GM18951 (cell line): ENCODE measurements around the gene FARS2.

Source experiments
- POLR2A ChIP-seq: IDR thresholded peaks from 4 replicates; pipeline ENCODE4 v1.6.1; 2011; ENCODE audit warnings: mild to moderate bottlenecking; ENCODE audit not compliant: insufficient read length, insufficient read depth; ENCODE audit errors: extremely low read depth
- in situ Hi-C: fragments of 300-500 bp; cut with MboI; formaldehyde crosslinking; loops from one replicate; pipeline ENCODE4 v1.12.0; 2022; ENCODE audit warnings: low sequenced_read_pairs, mixed read lengths, inconsistent platforms; ENCODE audit not compliant: unreplicated experiment

FARS2 gene

GRCh38 chr6:5726976-5727718 lies 465.8 kb downstream of the FARS2 start:
- no peak for TF ChIP-seq POLR2A
- in situ Hi-C loops, result no loop called here

DNA sequence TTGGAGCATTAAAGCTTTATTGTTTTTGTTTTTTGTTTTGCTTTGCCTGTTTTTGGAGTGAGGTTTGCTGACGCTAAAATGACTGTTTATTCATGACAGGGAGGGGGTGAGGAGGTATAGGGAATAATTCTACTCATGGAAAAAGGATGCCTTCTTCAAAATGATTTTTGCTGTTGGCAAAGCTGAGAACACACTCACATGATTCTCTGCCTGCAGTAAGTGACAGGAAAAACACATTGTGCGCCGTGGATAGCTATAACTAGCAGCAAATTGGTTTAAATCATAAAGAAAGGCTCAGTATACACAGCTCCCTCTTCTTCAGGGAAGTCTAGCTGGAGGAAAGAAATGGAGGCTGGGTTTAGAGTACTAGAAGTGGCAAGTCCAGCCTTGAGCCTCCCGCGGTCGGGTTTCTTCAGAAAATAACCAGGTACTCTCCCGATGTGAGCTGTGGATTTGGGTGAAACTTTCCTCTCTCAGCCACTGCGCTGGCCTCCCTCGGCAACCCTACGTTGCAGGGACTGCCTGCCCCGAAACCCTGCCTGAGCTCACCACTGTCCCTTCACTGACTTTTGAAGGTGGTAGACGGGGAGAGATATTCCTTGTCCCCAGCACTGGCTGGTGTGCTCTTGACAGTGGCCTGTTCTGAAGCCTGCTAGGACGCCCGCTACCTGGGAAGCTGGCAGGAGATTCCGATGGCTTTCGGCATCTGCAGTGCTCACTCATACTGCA lies 467.2 kb downstream of the FARS2 start:
- in situ Hi-C loops, result no loop called here

DNA sequence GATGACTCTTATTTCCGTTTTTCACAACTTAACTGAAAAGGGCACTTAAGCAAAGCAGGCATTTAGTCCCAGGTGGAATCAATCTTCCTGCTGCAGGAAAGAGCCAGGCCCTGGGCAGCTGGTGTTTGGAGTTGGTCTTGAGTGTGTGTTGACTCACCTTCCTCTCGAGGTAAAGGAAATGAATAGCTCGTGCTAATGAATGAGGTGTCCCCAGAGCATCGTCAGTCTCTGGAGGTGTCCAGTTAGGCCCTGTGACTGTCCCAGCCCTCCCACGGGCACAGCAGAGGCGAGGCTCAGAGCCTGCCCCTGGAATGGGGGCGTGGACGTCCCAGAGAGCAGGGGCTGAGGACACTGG lies 467.7 kb downstream of the FARS2 start:
- no peak for TF ChIP-seq POLR2A
- in situ Hi-C loops, result no loop called here

More for the DNA sequence above, 467.2 kb downstream of the FARS2 start:
- TF ChIP-seq POLR2A, result no peak

DNA sequence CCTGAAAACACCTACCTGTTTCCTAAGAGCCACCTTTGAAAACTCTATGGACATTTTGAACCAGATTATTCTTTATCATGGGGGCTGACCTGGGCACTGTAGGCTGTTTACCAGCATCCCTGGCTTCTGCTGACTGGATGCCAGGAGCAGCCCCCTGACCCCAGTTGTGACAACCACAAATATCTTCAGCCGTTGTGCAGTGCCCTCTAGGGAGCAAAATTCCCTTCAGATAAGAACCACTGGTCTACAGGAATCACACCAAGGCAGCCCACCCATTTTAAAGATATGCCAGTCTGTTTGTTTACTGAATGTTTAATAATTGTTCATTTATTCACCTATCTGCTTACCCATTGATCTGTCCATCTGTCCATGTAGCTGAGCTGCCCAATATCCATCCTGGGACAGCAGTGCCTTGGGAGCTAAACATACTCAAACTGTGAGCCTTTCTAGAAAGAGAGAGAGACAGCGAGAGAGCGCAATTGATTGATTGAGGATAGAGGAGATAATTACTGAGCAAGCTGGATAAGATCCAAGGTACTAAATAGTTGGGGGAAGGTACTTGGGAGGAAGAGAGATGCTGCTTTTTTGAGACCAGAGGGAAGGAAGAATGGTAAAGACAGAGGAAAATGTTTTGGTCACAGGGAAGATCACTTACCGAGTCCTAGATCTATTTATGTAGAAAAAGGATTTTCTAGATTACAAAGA lies 468.7 kb downstream of the FARS2 start:
- in situ Hi-C loops, result no loop called here
- no peak for TF ChIP-seq POLR2A

DNA sequence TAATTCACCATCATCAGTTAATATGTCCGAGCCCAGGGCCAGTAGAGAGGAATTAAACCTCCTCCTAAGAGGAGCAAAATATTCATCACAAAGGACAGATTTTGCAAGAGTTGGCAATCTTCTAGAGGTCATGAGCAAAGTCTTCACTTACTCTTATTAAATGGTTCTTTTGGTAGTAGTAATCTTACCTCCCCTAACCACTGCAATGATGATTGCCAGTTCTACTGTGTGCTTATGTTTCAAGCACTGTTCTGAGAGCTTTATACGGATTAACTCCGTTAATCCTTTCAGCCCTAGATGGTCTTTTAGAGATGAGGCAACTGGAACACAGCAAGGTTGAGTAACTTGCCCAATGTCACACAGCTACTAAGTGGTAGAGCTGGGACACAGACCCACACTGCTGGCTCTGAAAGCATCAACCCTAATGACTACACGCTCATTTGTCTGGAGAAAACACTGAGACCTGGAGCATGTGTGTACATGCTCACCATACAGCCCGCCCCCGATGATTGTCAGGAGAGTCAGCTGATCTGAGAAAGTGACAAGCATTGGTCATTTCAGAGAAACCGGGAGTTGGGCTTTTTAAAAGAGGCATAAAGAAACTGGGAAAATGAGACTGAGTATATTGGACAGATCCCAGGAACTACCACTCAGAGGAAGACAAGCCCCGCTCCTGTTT lies 469.4 kb downstream of the FARS2 start:
- in situ Hi-C loops, result no loop called here
- no peak for TF ChIP-seq POLR2A

- in situ Hi-C loops, result no loop called here
- TF ChIP-seq POLR2A, result no peak
These were observed 470.1 kb downstream of the FARS2 start for GRCh38 chr6:5731435-5731834.

GRCh38 chr6:5732496-5732895 lies 471.2 kb downstream of the FARS2 start:
- TF ChIP-seq POLR2A, result no peak
- in situ Hi-C loops, result no loop called here

- no peak for TF ChIP-seq POLR2A
- in situ Hi-C loops, result no loop called here
These were observed 474.9 kb downstream of the FARS2 start for GRCh38 chr6:5736016-5736738.

DNA sequence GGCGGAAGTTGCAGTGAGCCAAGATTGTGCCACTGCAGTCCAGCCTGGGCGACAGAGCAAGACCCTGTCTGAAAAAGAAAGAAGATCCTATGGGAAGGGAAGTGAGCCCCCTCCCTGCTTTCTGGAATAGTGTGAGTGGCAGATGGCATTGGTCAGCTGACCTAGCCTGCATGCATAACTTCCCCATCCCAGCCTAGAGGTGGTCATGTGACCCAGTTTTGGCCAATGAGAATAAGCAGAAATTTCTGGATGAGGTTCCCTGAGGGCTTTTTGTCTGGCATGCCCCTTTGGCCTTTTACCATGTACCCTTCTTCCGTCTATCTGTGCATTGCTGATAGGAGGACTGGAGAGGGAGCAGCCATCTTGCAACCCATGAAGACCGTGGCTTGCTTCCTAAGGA lies 476.1 kb downstream of the FARS2 start:
- no peak for TF ChIP-seq POLR2A
- in situ Hi-C loops, result no loop called here

- TF ChIP-seq POLR2A, result no peak
- in situ Hi-C loops, result no loop called here
These were observed 476.9 kb downstream of the FARS2 start for GRCh38 chr6:5738211-5738610.

DNA sequence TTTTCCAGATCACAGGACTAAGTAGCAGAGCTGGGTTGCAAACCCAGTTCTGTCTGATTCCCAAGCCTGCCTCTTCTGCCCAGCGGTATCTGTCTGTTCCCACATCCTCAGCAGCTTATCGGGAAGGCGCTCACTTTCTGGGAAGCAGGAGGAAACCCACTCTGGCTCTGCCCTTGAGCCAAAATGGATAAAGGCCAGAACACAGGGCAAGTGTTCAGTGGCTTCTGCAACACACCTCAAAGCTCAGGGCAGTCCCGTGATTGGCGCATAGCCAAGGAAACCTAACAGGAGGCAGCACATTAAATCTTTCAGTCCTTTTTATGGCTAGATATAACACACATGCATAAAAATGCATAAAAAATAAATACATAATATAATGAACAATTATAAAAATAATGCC lies 483.2 kb downstream of the FARS2 start:
- no peak for TF ChIP-seq POLR2A
- in situ Hi-C loops, result no loop called here

GRCh38 chr6:5745081-5745480 lies 483.8 kb downstream of the FARS2 start:
- in situ Hi-C loops, result no loop called here
- TF ChIP-seq POLR2A, result no peak
